ENCODE data around the gene FOXC1.

GRCh38 chr6:1593958-1594314, 15.8 kb upstream of the FOXC1 start:
- no peak for TF ChIP-seq TCF7L2 (IDR thresholded peaks at IDR 0.05; ENCODE audit: low read depth, low read length)
- TF ChIP-seq MAZ (CRISPR knock-in tag; conservative IDR thresholded peaks at IDR 0.05 in 1 of 2, IDR thresholded peaks at IDR 0.05 in 1 of 2): no peak
- no peak for TF ChIP-seq MED1 (CRISPR knock-in tag; IDR thresholded peaks at IDR 0.05; ENCODE audit: borderline replicate concordance)
- no peak for TF ChIP-seq POLR2A (conservative IDR thresholded peaks at IDR 0.05)
- TF ChIP-seq ZNF561 (CRISPR knock-in tag; conservative IDR thresholded peaks at IDR 0.05): no peak
- TF ChIP-seq RBBP5 (IDR thresholded peaks at IDR 0.05; ENCODE audit: borderline replicate concordance, insufficient read depth, low read length, poor library complexity, severe bottlenecking): no peak
- no peak for TF ChIP-seq CBX5 (IDR thresholded peaks at IDR 0.05; ENCODE audit: borderline replicate concordance, low read depth)
- no peak for TF ChIP-seq HCFC1 (IDR thresholded peaks at IDR 0.05; ENCODE audit: low read depth, low read length)
- TF ChIP-seq MXD1 (CRISPR knock-in tag; IDR thresholded peaks at IDR 0.05; ENCODE audit: borderline replicate concordance, poor library complexity, severe bottlenecking): no peak
- no peak for TF ChIP-seq ELF1 (tag; IDR thresholded peaks at IDR 0.05)
- no peak for TF ChIP-seq MLLT1 (IDR thresholded peaks at IDR 0.05)
- TF ChIP-seq CLOCK (CRISPR knock-in tag; IDR thresholded peaks at IDR 0.05; ENCODE audit: borderline replicate concordance): no peak
- TF ChIP-seq SP2 (IDR thresholded peaks at IDR 0.05; ENCODE audit: extremely low read depth, low read depth, low read length, poor library complexity, severe bottlenecking): no peak
- TF ChIP-seq SPI1 (IDR thresholded peaks at IDR 0.05; ENCODE audit: borderline replicate concordance, low read depth, low read length): no peak

Data from K562 (cell line).